ENCODE results near the gene ABCA3. TPM values are rescaled to one million over a fixed set of nuclear protein-coding genes. Genes with fewer than 3 reads are reported as not detected.
"Not testable (repeated sequence)": the region's sequence is repeated elsewhere in the genome, so short reads cannot be mapped to it uniquely, and the experiment has no call there.

ABCA3 gene
- total RNA-seq, 2 experiments from 2014 or later = 2.9 to 3.6 TPM

DNA sequence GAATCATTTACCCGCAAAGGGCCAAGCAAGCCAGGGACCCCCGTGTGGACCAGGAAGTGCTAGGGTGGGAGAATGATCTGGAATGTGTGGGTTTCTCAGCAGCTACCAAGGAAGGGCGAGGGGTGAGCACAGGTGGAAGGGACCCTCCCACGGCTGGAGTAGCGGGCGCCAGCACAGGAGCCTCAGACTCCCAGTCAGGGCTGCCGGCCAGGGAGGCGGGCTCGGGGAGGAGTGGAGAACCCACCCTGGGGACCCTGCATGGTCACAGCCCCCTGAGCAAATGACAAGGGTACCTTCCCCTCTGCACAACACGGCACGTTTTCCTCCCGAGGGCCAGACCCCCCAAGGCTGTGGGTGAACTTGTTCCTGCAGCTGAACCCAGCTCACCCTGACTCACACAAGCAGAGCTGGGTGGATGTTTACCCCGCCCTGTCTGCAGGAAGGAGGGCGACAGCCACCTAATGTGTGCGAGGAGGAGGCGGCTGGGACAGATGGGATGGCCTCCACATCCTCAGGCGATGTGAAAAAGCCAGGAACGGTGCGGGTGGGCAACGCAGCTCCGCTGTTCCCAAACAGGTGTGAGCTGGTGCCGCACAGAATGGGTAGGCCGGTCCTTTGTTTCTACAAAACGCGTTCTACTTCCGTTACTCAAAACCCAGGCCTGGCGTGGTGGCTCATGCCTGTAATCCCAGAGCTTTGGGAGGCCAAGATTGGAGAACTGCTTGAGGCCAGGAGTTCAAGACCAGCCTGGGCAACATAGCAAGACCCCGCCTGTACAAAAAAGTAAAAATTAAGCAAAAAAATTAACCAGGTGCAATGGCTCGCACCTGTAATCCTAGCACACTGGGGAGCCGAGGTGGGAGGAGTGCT, 95.4 kb downstream of the ABCA3 start:
- DNase-seq = no peak
- POLR2A ChIA-PET = interaction anchor here (0.9 kb wide), 1 partner anchor 51 kb away, joined by 4 read pairs; no protein-coding TSS in a partner anchor
- Mint-ChIP-seq H3K4me1 (ENCODE audit: low read depth) (no peaks in the 10 kb centered on the region), H3K27ac (no peak overlapping the region), H3K27me3 (no peaks in the 10 kb centered on the region), H3K9me3 (no peaks in the 10 kb centered on the region), H3K4me3 (no peak overlapping the region), H3K36me3 (ENCODE audit: low read depth) (peaks cover 16% of the 10 kb centered on the region)
- CTCF ChIA-PET = interaction anchor here (1.1 kb wide), 1 partner anchor 50 kb away, joined by 3 read pairs; no protein-coding TSS in a partner anchor
- no peak for ATAC-seq
- TF ChIP-seq, protein P1, sequence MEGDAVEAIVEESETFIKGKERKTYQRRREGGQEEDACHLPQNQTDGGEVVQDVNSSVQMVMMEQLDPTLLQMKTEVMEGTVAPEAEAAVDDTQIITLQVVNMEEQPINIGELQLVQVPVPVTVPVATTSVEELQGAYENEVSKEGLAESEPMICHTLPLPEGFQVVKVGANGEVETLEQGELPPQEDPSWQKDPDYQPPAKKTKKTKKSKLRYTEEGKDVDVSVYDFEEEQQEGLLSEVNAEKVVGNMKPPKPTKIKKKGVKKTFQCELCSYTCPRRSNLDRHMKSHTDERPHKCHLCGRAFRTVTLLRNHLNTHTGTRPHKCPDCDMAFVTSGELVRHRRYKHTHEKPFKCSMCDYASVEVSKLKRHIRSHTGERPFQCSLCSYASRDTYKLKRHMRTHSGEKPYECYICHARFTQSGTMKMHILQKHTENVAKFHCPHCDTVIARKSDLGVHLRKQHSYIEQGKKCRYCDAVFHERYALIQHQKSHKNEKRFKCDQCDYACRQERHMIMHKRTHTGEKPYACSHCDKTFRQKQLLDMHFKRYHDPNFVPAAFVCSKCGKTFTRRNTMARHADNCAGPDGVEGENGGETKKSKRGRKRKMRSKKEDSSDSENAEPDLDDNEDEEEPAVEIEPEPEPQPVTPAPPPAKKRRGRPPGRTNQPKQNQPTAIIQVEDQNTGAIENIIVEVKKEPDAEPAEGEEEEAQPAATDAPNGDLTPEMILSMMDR (IDR thresholded peaks at IDR 0.05) = no peak
- intact Hi-C loops (cut with micrococcal nuclease) = no loop called here

DNA sequence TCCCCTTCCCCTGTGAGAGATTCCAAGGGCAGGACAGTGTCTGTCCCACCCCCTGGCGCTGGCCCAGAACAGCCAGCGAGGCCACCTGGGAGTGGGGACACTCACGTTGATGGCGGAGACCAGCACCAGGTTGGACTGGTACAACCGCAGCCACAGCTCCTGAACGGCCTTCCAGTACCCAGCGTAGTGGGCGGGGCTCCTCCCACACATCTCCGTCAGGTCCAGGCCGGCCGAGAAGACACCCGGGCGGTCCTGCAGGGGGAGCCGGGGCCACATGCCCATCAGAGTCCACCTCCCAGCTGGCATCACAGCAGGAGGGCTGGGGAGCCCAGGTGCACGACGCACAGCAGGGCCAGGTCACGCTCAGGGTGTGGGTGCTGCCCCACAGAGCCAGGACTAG, 96.2 kb downstream of the ABCA3 start:
- Mint-ChIP-seq H3K27ac (no peak overlapping the region), H3K27me3 (no peaks in the 10 kb centered on the region), H3K4me1 (ENCODE audit: low read depth) (no peaks in the 10 kb centered on the region), H3K36me3 (ENCODE audit: low read depth) (peaks cover 14% of the 10 kb centered on the region), H3K4me3 (no peak overlapping the region), H3K9me3 (no peaks in the 10 kb centered on the region)
- no peak for ATAC-seq
- DNase-seq = no peak
- intact Hi-C loops (cut with micrococcal nuclease) = no loop called here
- TF ChIP-seq, protein P1 (IDR thresholded peaks at IDR 0.05) = no peak
- POLR2A ChIA-PET = no interaction called here
- CTCF ChIA-PET = no interaction called here

DNA sequence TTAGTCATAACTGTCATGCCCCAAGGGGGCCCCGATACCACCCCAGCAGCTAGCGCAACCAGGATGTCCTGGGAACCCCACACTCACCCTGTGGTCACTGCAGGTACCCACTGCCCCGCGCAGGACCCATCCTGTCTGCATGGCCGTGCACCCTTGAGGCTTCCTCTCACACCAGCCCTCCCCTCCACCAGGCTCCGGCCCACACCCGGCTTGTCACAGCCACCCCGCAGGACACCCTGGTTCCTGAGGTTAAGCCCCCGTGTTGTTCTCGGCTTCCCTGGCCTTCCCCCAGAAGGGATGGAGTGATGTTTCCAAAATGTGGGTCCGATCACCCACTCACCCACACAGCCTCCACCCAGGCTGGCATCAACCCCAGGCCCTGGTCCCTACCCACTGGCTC, 96.7 kb downstream of the ABCA3 start:
- Mint-ChIP-seq H3K27me3 (no peaks in the 10 kb centered on the region), H3K4me1 (ENCODE audit: low read depth) (no peaks in the 10 kb centered on the region), H3K36me3 (ENCODE audit: low read depth) (peaks cover 14% of the 10 kb centered on the region), H3K27ac (no peak overlapping the region), H3K9me3 (no peaks in the 10 kb centered on the region), H3K4me3 (no peak overlapping the region)
- no peak for ATAC-seq
- TF ChIP-seq, protein P1 (IDR thresholded peaks at IDR 0.05) = no peak
- DNase-seq = no peak
- CTCF ChIA-PET = no interaction called here
- intact Hi-C loops (cut with micrococcal nuclease) = no loop called here
- POLR2A ChIA-PET = interaction anchor here (1.0 to 2.0 kb wide), 2 partner anchors 8 to 10 kb away, joined by 4 to 9 read pairs; partner anchors contain the start of gene ECI1

DNA sequence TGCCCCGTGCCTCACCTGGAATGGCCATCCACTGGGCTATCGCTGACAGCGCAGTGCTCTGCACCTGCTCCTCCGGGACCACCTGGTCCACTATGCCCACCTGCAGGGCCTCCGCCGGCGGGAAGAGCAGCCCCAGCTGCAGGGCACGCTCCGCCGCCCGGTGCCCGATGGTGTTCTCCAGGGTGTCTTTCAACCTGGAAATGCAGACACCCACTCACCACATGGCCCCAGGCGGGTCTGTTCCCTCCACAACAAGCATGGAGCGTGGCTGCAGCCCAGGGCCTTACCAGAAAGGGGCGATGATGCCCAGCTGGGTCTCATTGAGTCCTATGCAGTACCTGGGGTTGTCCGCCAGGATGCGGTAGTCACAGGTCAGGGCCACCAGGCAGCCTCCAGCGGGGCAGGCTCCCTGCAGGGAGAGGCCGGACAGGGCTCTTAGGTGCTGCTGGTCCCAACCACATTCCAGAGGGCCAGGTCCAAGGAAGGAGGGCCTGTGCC, 97.4 kb downstream of the ABCA3 start:
- intact Hi-C loops (cut with micrococcal nuclease) = no loop called here
- ChIA-PET POLR2A (interaction anchor here (1.0 to 2.0 kb wide), 3 partner anchors 9 to 19 kb away, joined by 3 to 9 read pairs (median 4); partner anchors contain the start of gene ECI1), CTCF (no interaction called here)
- H3K9me3 Mint-ChIP-seq = no peaks in the 10 kb centered on the region
- H3K27ac Mint-ChIP-seq = no peak overlapping the region
- DNase-seq (no peak), ATAC-seq (no peak)
- H3K4me3 Mint-ChIP-seq = no peak overlapping the region
- TF ChIP-seq, protein P1 (IDR thresholded peaks at IDR 0.05) = no peak
- H3K36me3 Mint-ChIP-seq (ENCODE audit: low read depth) = peaks cover 10% of the 10 kb centered on the region
- no peaks in the 10 kb centered on the region for H3K27me3 Mint-ChIP-seq
- H3K4me1 Mint-ChIP-seq (ENCODE audit: low read depth) = no peaks in the 10 kb centered on the region

DNA sequence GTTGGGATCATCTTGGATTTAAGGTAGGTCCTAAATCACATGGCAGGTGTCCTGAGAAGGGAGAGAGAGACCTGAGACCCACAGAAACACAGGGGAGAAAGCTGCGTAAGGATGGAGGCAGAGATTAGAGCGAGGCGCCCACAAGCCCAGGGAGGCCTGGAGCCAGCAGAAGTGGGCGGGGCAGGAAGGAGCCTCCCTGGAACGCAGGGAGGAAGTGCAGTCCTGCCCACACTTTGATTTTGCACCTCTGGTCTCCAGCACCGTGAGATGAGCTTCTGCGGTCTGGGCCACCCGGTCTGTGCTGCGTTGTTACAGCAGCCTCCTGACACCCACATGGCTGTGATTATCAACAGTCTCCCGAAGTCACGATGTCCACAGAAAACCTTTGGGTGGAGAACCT, 97.9 kb downstream of the ABCA3 start:
- DNase-seq (no peak), ATAC-seq (no peak)
- intact Hi-C loops (cut with micrococcal nuclease) = no loop called here
- ChIA-PET CTCF (no interaction called here), POLR2A (interaction anchor here (1.0 to 2.0 kb wide), 4 partner anchors 8 to 20 kb away, joined by 3 to 9 read pairs (median 5); partner anchors contain the start of gene ECI1)
- no peak overlapping the region for H3K27ac Mint-ChIP-seq
- H3K27me3 Mint-ChIP-seq = no peaks in the 10 kb centered on the region
- no peaks in the 10 kb centered on the region for H3K9me3 Mint-ChIP-seq
- peaks cover 10% of the 10 kb centered on the region for H3K36me3 Mint-ChIP-seq (ENCODE audit: low read depth)
- no peaks in the 10 kb centered on the region for H3K4me1 Mint-ChIP-seq (ENCODE audit: low read depth)
- TF ChIP-seq, protein P1 (IDR thresholded peaks at IDR 0.05) = no peak
- H3K4me3 Mint-ChIP-seq = no peak overlapping the region

DNA sequence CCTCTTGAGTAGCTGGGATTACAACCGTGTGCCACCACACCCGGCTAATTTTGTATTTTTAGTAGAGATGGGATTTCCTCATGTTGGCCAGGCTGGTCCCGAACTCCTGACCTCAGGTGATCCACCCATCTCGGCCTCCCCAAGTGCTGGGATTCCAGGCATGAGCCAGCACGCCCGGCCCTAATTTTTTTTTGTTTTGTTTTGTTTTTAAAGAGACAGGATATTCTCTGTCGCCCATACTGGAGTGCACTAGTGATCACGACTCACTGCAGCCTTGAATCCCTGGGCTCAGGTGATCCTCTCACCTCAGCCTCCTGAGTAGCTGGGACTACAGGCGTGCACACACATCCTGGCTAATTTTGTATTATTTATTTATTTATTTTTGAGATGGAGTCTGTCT, 100.2 kb downstream of the ABCA3 start:
- POLR2A ChIA-PET = interaction anchor here (0.5 to 1.3 kb wide), 4 partner anchors 10 to 17 kb away, joined by 3 read pairs; partner anchors contain the start of gene E4F1
- ATAC-seq; H3K27me3 Mint-ChIP-seq; H3K27ac Mint-ChIP-seq; H3K36me3 Mint-ChIP-seq (ENCODE audit: low read depth); H3K9me3 Mint-ChIP-seq; H3K4me1 Mint-ChIP-seq (ENCODE audit: low read depth); intact Hi-C loops (cut with micrococcal nuclease); DNase-seq; CTCF ChIA-PET; H3K4me3 Mint-ChIP-seq: not testable (repeated sequence)
